ENCODE measurements around the gene XPR1. TPM values are rescaled to one million over a fixed set of nuclear protein-coding genes. Genes with fewer than 3 reads are reported as not detected.

XPR1 gene
- total and polyA plus RNA-seq, 2 donors (not counting 3 experiments of a cell fraction or from before 2014, with no cell fraction given): 23.9 to 26.7 TPM

DNA sequence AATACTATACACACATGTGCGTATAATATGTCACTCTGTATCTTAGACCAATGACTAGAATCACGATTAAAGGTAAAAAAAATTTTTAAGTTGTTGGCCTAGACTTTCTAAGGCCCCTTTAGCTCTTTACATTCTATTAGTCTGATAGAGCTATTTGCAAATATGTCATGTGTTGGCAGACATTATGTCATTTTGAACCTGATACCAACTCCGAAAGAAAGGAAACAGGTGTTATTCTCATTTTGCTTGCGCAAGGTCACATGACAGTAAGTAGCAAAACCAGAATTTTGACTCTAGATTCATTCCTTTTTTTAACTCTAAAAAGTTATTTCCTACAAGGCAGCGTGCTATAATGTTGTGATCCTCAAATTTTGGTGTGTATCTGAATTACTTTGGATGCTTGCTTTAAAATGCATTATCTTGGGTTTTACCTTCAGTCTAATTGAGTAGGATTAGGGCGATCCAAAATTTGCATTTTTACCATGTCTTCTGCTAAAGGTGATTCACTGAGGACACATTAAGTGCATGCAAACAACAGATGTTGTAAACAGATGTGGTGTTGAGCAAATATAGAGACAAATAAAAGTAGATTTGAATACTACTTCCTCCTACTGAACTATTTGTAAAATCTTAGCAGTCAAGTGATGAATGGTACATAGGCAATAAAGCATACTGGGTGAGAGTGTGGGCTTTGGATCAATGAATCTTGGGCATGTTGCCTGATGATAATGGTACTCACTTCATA lies 217.4 kb downstream of the XPR1 start:
- no peak overlapping the region for H3K4me3 ChIP-seq (replicated peaks in 1 of 3; ENCODE audit: insufficient read depth in 1 of 3, low read depth in 1 of 3, low read length in 3 of 3)
- peaks cover 14% of the 10 kb centered on the region for H3K4me1 ChIP-seq (ENCODE audit: control insufficient read depth, extremely low read depth, insufficient read depth, low read length)
- H3K79me2 ChIP-seq (ENCODE audit: control insufficient read depth, insufficient read depth, low read length): no peaks in the 10 kb centered on the region
- no peaks in the 10 kb centered on the region for H3K9me3 ChIP-seq (replicated peaks; ENCODE audit: control insufficient read depth, insufficient read depth, low read length)
- no peak overlapping the region for H3K9ac ChIP-seq (replicated peaks; ENCODE audit: extremely low read depth, insufficient read depth, low read length)
- DNase-seq (ENCODE audit: low read depth, low spot score) (no peak), FAIRE-seq (no peak)
- TF ChIP-seq, protein P1, sequence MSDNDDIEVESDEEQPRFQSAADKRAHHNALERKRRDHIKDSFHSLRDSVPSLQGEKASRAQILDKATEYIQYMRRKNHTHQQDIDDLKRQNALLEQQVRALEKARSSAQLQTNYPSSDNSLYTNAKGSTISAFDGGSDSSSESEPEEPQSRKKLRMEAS (IDR thresholded peaks at IDR 0.05; ENCODE audit: insufficient read depth, insufficient read length): no peak
- TF ChIP-seq POLR2AphosphoS5 (IDR thresholded peaks at IDR 0.05; ENCODE audit: insufficient read depth, low read depth, low read length) (no peak), POLR2A (IDR thresholded peaks at IDR 0.05; ENCODE audit: low read depth, low read length) (no peak), FOS (IDR thresholded peaks at IDR 0.05; ENCODE audit: borderline replicate concordance, insufficient read depth, low read length) (no peak), MYC (IDR thresholded peaks at IDR 0.05; ENCODE audit: low read depth, low read length) (no peak), EZH2 (IDR thresholded peaks at IDR 0.05; ENCODE audit: borderline replicate concordance, low read depth, low read length, severe bottlenecking) (no peak), GATA2 (IDR thresholded peaks at IDR 0.05; ENCODE audit: insufficient read depth, insufficient read length, low read depth, low read length) (no peak), JUN (IDR thresholded peaks at IDR 0.05; ENCODE audit: borderline replicate concordance, insufficient read depth, insufficient read length, low read depth) (no peak)
- TF ChIP-seq, protein P2, sequence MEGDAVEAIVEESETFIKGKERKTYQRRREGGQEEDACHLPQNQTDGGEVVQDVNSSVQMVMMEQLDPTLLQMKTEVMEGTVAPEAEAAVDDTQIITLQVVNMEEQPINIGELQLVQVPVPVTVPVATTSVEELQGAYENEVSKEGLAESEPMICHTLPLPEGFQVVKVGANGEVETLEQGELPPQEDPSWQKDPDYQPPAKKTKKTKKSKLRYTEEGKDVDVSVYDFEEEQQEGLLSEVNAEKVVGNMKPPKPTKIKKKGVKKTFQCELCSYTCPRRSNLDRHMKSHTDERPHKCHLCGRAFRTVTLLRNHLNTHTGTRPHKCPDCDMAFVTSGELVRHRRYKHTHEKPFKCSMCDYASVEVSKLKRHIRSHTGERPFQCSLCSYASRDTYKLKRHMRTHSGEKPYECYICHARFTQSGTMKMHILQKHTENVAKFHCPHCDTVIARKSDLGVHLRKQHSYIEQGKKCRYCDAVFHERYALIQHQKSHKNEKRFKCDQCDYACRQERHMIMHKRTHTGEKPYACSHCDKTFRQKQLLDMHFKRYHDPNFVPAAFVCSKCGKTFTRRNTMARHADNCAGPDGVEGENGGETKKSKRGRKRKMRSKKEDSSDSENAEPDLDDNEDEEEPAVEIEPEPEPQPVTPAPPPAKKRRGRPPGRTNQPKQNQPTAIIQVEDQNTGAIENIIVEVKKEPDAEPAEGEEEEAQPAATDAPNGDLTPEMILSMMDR (IDR thresholded peaks at IDR 0.05; ENCODE audit: extremely low read depth in 1 of 2, insufficient read depth in 1 of 2, low read depth in 1 of 2, low read length in 2 of 2): no peak
- ChIA-PET CTCF (interaction anchor here (0.9 kb wide), 1 partner anchor 338 kb away, joined by 3 read pairs; no protein-coding TSS in a partner anchor), POLR2A (interaction anchor here (0.6 kb wide), 1 partner anchor 173 kb away, joined by 6 read pairs; no protein-coding TSS in a partner anchor)
- intact Hi-C loops (cut with micrococcal nuclease): no loop called here
- H3K27ac ChIP-seq (ENCODE audit: insufficient read depth, low read depth, low read length): no peak overlapping the region
- H4K20me1 ChIP-seq (replicated peaks; ENCODE audit: control insufficient read depth, extremely low read depth, insufficient read depth, low read length): no peaks in the 10 kb centered on the region
- H2AFZ ChIP-seq (ENCODE audit: low read depth, low read length): no peak overlapping the region
- no TSS peak for BruUV-seq (replicated peaks)
- no peak overlapping the region for H3K4me2 ChIP-seq (ENCODE audit: insufficient read depth, low read length)
- no peaks in the 10 kb centered on the region for H3K9me1 ChIP-seq (replicated peaks; ENCODE audit: control insufficient read depth, extremely low read depth, insufficient read depth, low read length)
- H3K27me3 ChIP-seq (ENCODE audit: control insufficient read depth in 2 of 2, insufficient read depth in 2 of 2, low read length in 2 of 2): no peaks in the 10 kb centered on the region
- H3K36me3 ChIP-seq (ENCODE audit: control insufficient read depth in 2 of 2, extremely low read depth in 1 of 2, insufficient read depth in 2 of 2, low read length in 2 of 2): no peaks in the 10 kb centered on the region
- dilution Hi-C loops (cut with MboI; ENCODE audit: extremely low pct_ligation_motif_present, low sequenced_read_pairs): no loop called here

Measured in endothelial cell of umbilical vein (primary cell).